HL-60 (cell line): ENCODE results near the gene CUTA.

ENCODE experiments used
- CTCF ChIP-seq: IDR thresholded peaks from one replicate; pipeline ENCODE4 v1.5.1; 2011; ENCODE audit warnings: low read length, control low read depth, inconsistent platforms; ENCODE audit not compliant: insufficient read depth
- POLR2AphosphoS5 ChIP-seq: IDR thresholded peaks from 2 replicates; pipeline ENCODE4 v1.6.1; 2012; ENCODE audit warnings: low read depth

GRCh38 chr6:33441457-33441856 lies 23.6 kb upstream of the CUTA start:
- TF ChIP-seq POLR2AphosphoS5 (no peak), CTCF (no peak)
